H9 (cell line): ENCODE measurements around the gene ZBTB38. TPM values are rescaled to one million over a fixed set of nuclear protein-coding genes. Genes with fewer than 3 reads are reported as not detected.

Experiments used
- DNase-seq: peaks from one replicate; pipeline ENCODE4 v3.0.0-alpha.2; 2017
- H2AFZ ChIP-seq: one replicate; pipeline ENCODE4 v1.6.1; 2013; ENCODE audit warnings: mild to moderate bottlenecking, low read length, control low read depth, moderate library complexity
- H2AK5ac ChIP-seq: 2 replicates; pipeline ENCODE4 v1.6.1; 2013; ENCODE audit warnings: low read length, control low read depth, mixed read lengths; ENCODE audit not compliant: insufficient read length
- H2BK120ac ChIP-seq: one replicate; pipeline ENCODE4 v1.6.1; 2013; ENCODE audit warnings: low read depth, mild to moderate bottlenecking, low read length, control low read depth, inconsistent platforms; ENCODE audit not compliant: poor library complexity, severe bottlenecking
- H2BK12ac ChIP-seq: 2 replicates; pipeline ENCODE4 v1.6.1; 2013; ENCODE audit warnings: low read length, control low read depth, mixed read lengths, low read depth; ENCODE audit not compliant: insufficient read length
- H2BK15ac ChIP-seq: 2 replicates; pipeline ENCODE4 v1.6.1; 2013; ENCODE audit warnings: low read depth, low read length, control low read depth
- H2BK20ac ChIP-seq: one replicate; pipeline ENCODE4 v1.6.1; 2013; ENCODE audit warnings: low read depth, mild to moderate bottlenecking, low read length, control low read depth, inconsistent platforms; ENCODE audit not compliant: poor library complexity, severe bottlenecking
- H2BK5ac ChIP-seq: 2 replicates; pipeline ENCODE4 v1.6.1; 2013; ENCODE audit warnings: low read length, control low read depth, mixed read lengths; ENCODE audit not compliant: insufficient read length
- H3K14ac ChIP-seq: 2 replicates; pipeline ENCODE4 v1.6.1; 2013; ENCODE audit warnings: low read length, control low read depth; ENCODE audit not compliant: insufficient read depth
- H3K18ac ChIP-seq: 2 replicates; pipeline ENCODE4 v1.6.1; 2013; ENCODE audit warnings: low read depth, mild to moderate bottlenecking, mixed read lengths, low read length, control low read depth; ENCODE audit not compliant: insufficient read length
- H3K23ac ChIP-seq: 2 replicates; pipeline ENCODE4 v1.6.1; 2013; ENCODE audit warnings: low read length, control low read depth, mixed read lengths, low read depth; ENCODE audit not compliant: insufficient read length
- H3K23me2 ChIP-seq: 2 replicates; pipeline ENCODE4 v1.6.1; 2013; ENCODE audit warnings: low read depth, mild to moderate bottlenecking, mixed read lengths, low read length, control low read depth; ENCODE audit not compliant: insufficient read length, poor library complexity, severe bottlenecking
- H3K27ac ChIP-seq: 2 replicates; pipeline ENCODE4 v1.5.1; 2013; ENCODE audit warnings: low read length, control low read depth, mixed read lengths, low read depth; ENCODE audit not compliant: insufficient read length
- H3K27me3 ChIP-seq: 2 replicates; pipeline ENCODE4 v1.6.1; 2013; ENCODE audit warnings: low read length, control low read depth, inconsistent platforms; ENCODE audit not compliant: insufficient read depth
- H3K4ac ChIP-seq: 2 replicates; pipeline ENCODE4 v1.6.1; 2013; ENCODE audit warnings: low read depth, mild to moderate bottlenecking, control low read depth, inconsistent platforms, low read length, moderate library complexity
- H3K4me1 ChIP-seq: 2 replicates; pipeline ENCODE4 v1.6.1; 2013; ENCODE audit warnings: low read length, control low read depth, inconsistent platforms; ENCODE audit not compliant: insufficient read depth
- H3K4me2 ChIP-seq: 2 replicates; pipeline ENCODE4 v1.6.1; 2013; ENCODE audit warnings: low read length, control low read depth, mixed read lengths; ENCODE audit not compliant: insufficient read length, insufficient read depth
- H3K56ac ChIP-seq: 2 replicates; pipeline ENCODE4 v1.6.1; 2013; ENCODE audit warnings: low read depth, mild to moderate bottlenecking, mixed read lengths, low read length, control low read depth; ENCODE audit not compliant: insufficient read length
- H3K79me1 ChIP-seq: 2 replicates; pipeline ENCODE4 v1.6.1; 2013; ENCODE audit warnings: low read depth, mild to moderate bottlenecking, moderate library complexity, low read length, control low read depth, inconsistent platforms; ENCODE audit not compliant: insufficient read depth, poor library complexity, severe bottlenecking
- H3K79me2 ChIP-seq: 2 replicates; pipeline ENCODE4 v1.6.1; 2013; ENCODE audit warnings: low read length, control low read depth, inconsistent platforms; ENCODE audit not compliant: insufficient read depth
- H3K9ac ChIP-seq: 2 replicates; pipeline ENCODE4 v1.6.1; 2013; ENCODE audit warnings: low read length, control low read depth, mixed read lengths; ENCODE audit not compliant: insufficient read length; ENCODE audit errors: extremely low read depth
- H3K9me3 ChIP-seq: one replicate; pipeline ENCODE4 v1.6.1; 2013; ENCODE audit warnings: low read depth, low read length, inconsistent platforms; ENCODE audit not compliant: control insufficient read depth
- H3T11ph ChIP-seq: one replicate; pipeline ENCODE4 v1.6.1; 2013; ENCODE audit warnings: mild to moderate bottlenecking, low read length, control low read depth, inconsistent platforms
- H4K20me1 ChIP-seq: one replicate; pipeline ENCODE4 v1.6.1; 2013; ENCODE audit not compliant: control insufficient read depth, insufficient read length, insufficient read depth
- H4K5ac ChIP-seq: 2 replicates; pipeline ENCODE4 v1.6.1; 2013; ENCODE audit warnings: low read depth, mild to moderate bottlenecking, mixed read lengths, low read length, control low read depth; ENCODE audit not compliant: insufficient read length
- H4K8ac ChIP-seq: replicated peaks from 2 replicates; pipeline ENCODE4 v1.6.1; 2013; ENCODE audit warnings: low read length, control low read depth, mixed read lengths, low read depth; ENCODE audit not compliant: insufficient read length
- H4K91ac ChIP-seq: 2 replicates; pipeline ENCODE4 v1.6.1; 2013; ENCODE audit warnings: low read depth, mild to moderate bottlenecking, moderate library complexity, mixed read lengths, low read length, control low read depth; ENCODE audit not compliant: insufficient read length
- H3K27ac Mint-ChIP-seq, 3 experiments: 2 replicates in 2 of 3; 3 replicates in 1 of 3; pipeline ENCODE4 v1.8.0; 2020 to 2021; ENCODE audit warnings: mixed read lengths in 3 of 3, mild to moderate bottlenecking in 1 of 3, moderate library complexity in 1 of 3
- H3K27me3 Mint-ChIP-seq: 2 replicates; pipeline ENCODE4 v1.8.0; 2021; ENCODE audit warnings: low read depth, mild to moderate bottlenecking, moderate library complexity, mixed read lengths
- H3K36me3 Mint-ChIP-seq, 3 experiments: 2 replicates in 2 of 3; 3 replicates in 1 of 3; pipeline ENCODE4 v1.8.0; 2020 to 2021; ENCODE audit warnings: low read depth in 3 of 3, mixed read lengths in 3 of 3; ENCODE audit not compliant: insufficient read depth in 1 of 3
- H3K4me1 Mint-ChIP-seq, 2 experiments: 2 replicates each; pipeline ENCODE4 v1.8.0; 2020; ENCODE audit warnings: mixed read lengths in 2 of 2
- H3K4me3 Mint-ChIP-seq, 2 experiments: 2 replicates in 1 of 2; 3 replicates in 1 of 2; pipeline ENCODE4 v1.8.0; 2020 to 2021; ENCODE audit warnings: mild to moderate bottlenecking in 2 of 2, mixed read lengths in 2 of 2, moderate library complexity in 1 of 2
- H3K9me3 Mint-ChIP-seq, 2 experiments: 2 replicates in 1 of 2; 3 replicates in 1 of 2; pipeline ENCODE4 v1.8.0; 2020; ENCODE audit warnings: mild to moderate bottlenecking in 2 of 2, mixed read lengths in 2 of 2, moderate library complexity in 1 of 2
- WGBS: extraction: QIAGEN DNeasy Blood & Tissue Kit; methylation state at CpG from one replicate; pipeline ENCODE4 v1.1.7; 2013; ENCODE audit warnings: missing lambda C conversion rate, low lambda C conversion rate, mixed read lengths; ENCODE audit not compliant: insufficient read length; ENCODE audit errors: extremely low coverage; 5-methylcytosine and 5-hydroxymethylcytosine counted together
- total RNA-seq: library from RNA; stranded (reverse); gene quantifications from 2 replicates; pipeline ENCODE4 v1.2.1, GENCODE V29; 2021
- TF ChIP-seq, protein P1 (sequence below): fragments of 200-600 bp; sonication (generic); conservative IDR thresholded peaks from 3 replicates; pipeline ENCODE4 v1.8.0; 2021; ENCODE audit warnings: antibody characterized with exemption, mild to moderate bottlenecking

The ZBTB38 gene
- total RNA-seq, 1 experiment from 2014 or later: 14.6 TPM

DNA sequence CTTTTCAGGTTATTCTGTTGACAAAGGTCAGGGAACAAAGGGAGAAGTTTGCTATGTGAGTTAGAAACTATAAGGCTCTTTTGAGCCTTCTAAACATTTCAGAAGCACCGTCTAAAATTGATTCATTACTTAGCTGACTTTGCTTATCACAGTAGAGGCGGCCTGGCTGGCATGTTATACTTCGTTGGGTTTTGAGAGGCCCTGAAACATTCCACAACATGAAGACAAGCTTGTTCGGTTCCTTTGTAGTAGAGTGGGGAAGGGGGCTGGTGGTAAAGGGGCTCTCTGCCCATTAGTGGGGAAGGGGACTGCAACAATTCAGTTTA lies 23.6 kb downstream of the ZBTB38 start:
- Histone ChIP-seq H3K79me2 (no peaks in the 10 kb centered on the region), H3K14ac (no peak overlapping the region), H3K4me2 (no peak overlapping the region), H3T11ph (no peak overlapping the region), H3K4ac (no peak overlapping the region), H3K4me1 (peaks cover 9% of the 10 kb centered on the region; the same call in 1 of the 2 replicates), H3K9ac (no peak overlapping the region), H3K23me2 (no peaks in the 10 kb centered on the region), H2BK12ac (no peak overlapping the region), H2BK5ac (no peak overlapping the region), H4K5ac (no peak overlapping the region), H3K23ac (no peak overlapping the region), H2AFZ (no peak overlapping the region), H2AK5ac (no peak overlapping the region), H3K18ac (no peak overlapping the region), H3K27ac (no peak overlapping the region), H3K56ac (no peak overlapping the region), H2BK15ac (no peak overlapping the region), H4K8ac (no peak overlapping the region), H2BK20ac (no peak overlapping the region), H2BK120ac (no peak overlapping the region), H3K27me3 (no peaks in the 10 kb centered on the region; the same call in 1 of the 2 replicates), H3K79me1 (no peaks in the 10 kb centered on the region), H4K91ac (no peak overlapping the region), H3K9me3 (peaks cover under 1% of the 10 kb centered on the region), H4K20me1 (no peaks in the 10 kb centered on the region)
- no peak overlapping the region for H3K4me3 Mint-ChIP-seq
- H3K4me1 Mint-ChIP-seq: peaks cover 50 to 60% of the 10 kb centered on the region in 2 experiments
- TF ChIP-seq, protein P1, sequence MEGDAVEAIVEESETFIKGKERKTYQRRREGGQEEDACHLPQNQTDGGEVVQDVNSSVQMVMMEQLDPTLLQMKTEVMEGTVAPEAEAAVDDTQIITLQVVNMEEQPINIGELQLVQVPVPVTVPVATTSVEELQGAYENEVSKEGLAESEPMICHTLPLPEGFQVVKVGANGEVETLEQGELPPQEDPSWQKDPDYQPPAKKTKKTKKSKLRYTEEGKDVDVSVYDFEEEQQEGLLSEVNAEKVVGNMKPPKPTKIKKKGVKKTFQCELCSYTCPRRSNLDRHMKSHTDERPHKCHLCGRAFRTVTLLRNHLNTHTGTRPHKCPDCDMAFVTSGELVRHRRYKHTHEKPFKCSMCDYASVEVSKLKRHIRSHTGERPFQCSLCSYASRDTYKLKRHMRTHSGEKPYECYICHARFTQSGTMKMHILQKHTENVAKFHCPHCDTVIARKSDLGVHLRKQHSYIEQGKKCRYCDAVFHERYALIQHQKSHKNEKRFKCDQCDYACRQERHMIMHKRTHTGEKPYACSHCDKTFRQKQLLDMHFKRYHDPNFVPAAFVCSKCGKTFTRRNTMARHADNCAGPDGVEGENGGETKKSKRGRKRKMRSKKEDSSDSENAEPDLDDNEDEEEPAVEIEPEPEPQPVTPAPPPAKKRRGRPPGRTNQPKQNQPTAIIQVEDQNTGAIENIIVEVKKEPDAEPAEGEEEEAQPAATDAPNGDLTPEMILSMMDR: no peak
- DNase-seq: no peak
- H3K36me3 Mint-ChIP-seq: peaks cover 0 to 8% (median 2%) of the 10 kb centered on the region in 3 experiments; a peak in 4 of 7 replicates
- H3K27ac Mint-ChIP-seq: no peak overlapping the region
- H3K9me3 Mint-ChIP-seq: peaks cover 7 to 8% of the 10 kb centered on the region in 2 experiments
- WGBS: no CpG with 5 or more reads among the region's 4 CpGs
- no peaks in the 10 kb centered on the region for H3K27me3 Mint-ChIP-seq
